Lower leg skin (tissue), 3 donors: ENCODE results near the gene TSHZ2.

ENCODE experiments used
- CTCF ChIP-seq, 3 donors: fragments of 450-650 bp; IDR thresholded peaks; one replicate each; pipeline ENCODE4 v1.5.1; 2016; ENCODE audit warnings: antibody characterized with exemption in 3 of 3, mild to moderate bottlenecking in 3 of 3, moderate library complexity in 2 of 3
- POLR2A ChIP-seq, 2 donors: fragments of 450-650 bp; IDR thresholded peaks; one replicate each; pipeline ENCODE4 v1.6.1; 2016 to 2017; ENCODE audit warnings: antibody characterized with exemption in 2 of 2, mild to moderate bottlenecking in 1 of 2, moderate library complexity in 1 of 2

- TF ChIP-seq CTCF (IDR thresholded peaks at IDR 0.05): no peak
- no peak for TF ChIP-seq POLR2A (IDR thresholded peaks at IDR 0.05)
These were observed 170.3 kb downstream of the TSHZ2 start for GRCh38 chr20:53142225-53143127.
